Activated T-cell treated with anti-CD3 and anti-CD28 coated beads, Interleukin-2, amount 50 U/mL, for 48 hours (primary cell): ENCODE results near the gene PHF20.
A peak's percentile ranks its signal among the peaks of the same experiment; 100 is the strongest.
"Not testable (repeated sequence)": the region's sequence is repeated elsewhere in the genome, so short reads cannot be mapped to it uniquely, and the experiment has no call there.

ENCODE experiments used
- DNase-seq, 2 experiments: peaks; one replicate each; pipeline ENCODE4 v3.0.0-alpha.2; 2020

The PHF20 gene

DNA sequence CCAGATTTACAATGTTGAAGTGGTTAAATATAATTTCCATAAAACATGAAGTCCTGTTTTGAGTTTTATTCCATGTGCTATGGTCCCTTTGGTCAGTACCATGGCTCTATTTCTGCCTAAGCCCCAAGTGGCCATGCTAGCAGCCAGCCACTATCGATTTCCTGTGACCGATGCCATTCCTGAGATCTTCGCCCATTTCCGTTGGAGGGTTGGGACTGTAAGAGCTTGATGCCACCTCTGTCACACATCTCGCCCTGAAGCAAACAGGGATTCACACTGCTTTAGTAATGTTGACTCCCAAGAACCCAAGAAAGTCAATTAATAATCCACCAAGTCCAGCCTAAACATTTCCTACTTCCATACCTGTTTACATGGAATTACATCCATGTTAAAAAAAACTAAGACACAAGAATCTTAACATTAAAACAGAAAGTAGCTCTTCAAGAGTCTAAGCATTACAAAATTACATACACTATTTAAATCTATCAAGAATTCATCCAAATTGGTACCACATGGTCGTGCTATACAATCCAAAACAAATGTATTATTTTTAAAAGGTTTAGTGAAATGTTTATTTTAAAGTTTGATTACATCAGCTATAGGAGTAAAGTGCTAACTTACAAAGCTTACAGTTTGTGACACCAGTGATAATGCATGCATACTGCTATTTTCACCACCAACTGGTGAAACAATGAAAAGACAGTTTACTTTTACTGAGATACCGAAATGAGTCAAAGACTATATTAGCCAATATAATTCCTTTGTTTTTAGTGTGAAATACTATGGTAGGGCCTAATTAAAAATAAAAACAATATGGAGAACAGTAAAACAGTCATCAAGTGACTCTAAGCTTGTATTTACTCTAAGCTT lies 32.3 kb upstream of the PHF20 start:
- no peak for DNase-seq

DNA sequence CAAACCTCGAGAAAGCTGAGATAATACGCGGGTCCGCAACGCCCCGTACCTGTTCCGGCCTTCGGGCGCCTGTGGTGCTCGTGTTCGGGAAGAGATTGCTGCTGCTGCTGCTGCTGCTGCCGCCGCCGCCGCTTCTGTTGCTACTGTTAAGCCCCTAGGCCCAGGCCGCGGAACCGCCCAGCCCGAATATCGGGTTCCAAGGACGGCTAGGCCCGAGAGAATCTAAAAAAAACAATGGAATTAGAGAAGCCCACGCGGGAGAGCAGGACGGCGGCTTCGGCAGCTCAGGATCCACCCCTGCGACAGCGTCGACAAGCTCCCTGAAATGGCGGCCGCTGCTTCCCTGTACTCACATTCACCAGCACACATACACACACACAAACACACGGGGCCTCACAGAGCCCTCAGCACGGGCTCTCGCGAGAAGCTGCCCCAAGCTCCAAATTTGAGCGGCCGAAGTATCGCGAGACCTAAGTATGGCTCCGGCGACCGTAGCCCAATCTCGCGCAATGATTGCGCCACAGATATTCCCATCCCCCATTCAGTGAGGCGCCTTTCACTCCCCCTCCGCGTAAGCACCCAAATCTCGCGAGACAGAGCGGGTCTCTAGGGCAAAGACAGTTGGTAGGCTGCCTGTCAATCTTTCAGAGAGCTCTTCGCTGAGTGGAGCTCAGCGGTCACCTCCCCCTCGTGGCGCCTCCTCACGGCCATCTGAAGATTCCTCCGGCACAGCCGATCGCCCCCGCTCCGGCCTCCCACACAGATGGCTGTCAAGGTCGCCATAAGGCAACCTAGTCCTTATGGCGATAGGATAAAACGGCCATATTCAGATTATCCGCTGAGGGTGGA lies 29.7 kb upstream of the PHF20 start, which contains the start of gene RBM39:
Gene RBM39, minus strand, starts transcription at position 369 of the 849 bp plus-strand sequence. CDS start 1,386 bp downstream, outside the sequence.
- peak; percentile 98 to 99 for DNase-seq

DNA sequence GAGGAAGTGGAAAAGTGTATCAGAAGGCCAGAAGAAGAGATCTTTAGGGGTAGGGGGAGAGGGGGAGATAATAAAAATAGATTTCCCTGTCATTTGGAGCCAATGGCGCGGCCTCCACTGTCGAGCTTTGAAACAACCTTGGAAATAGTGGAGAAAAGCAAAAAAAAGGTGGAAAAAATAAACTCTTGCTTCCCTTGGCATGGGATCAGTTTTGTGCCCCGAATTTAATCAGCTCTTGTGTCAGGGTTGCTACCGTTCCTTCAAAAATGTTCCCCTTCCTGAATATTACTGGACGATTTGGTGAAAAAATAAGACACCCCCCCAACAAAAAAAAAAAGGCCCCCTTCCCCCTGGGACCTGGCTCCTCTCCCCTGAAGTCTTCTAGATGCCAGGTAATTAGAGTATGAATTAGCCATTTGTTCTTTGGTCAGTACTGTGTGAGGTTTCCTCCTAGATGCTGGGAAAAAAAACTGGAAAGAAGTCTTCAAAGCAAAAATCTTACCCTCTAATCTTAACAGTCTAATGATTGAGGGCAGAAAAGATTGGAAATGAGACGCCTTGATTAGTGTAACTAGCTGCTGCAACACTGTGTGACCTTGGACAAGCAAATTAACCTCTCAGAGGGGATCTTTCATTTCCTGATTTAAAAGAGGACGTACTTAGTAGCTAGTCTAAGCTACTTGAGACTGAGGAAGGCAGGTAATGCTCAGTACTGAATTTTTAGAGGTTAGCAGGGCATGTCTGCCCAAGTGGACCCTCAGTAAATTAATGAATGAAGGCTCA lies 28.9 kb upstream of the PHF20 start:
- no peak for DNase-seq

DNA sequence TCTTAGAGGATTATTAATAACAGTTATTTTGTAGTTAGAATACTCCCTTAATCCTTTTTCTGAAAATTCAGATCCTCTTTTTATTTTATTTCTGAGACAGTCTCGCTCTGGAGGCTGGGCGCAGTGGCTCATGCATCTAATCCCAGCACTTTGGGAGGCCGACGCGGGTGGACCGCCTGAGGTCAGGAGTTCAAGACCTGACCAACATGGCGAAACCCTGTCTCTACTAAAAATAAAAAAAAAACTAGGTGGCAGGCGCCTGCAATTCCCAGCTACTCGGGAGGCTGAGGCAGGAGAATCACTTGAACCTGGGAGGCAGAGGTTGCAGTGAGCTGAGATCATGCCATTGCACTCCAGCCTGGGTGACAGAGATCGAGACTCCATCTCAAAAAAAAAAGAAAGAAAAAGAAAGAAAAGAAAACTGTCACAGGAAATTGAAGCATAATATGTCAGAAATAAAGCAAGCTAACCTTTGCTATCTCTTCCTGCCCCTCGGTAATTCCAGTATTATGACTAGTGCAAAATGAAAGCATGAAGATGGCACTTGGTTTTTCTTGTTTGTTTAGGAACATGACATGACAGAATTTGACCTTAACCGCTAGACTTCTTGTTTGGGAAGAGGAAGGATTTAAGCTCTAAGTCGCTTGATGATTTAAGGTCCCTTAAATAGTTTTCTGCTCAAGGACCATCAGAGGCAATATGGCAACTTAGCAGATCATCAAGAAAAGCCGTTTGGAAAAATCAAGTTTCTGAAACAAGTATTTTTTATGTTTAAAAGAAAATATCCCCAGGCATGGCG lies 27.9 kb upstream of the PHF20 start:
- DNase-seq = peak; percentile 46 to 48

DNA sequence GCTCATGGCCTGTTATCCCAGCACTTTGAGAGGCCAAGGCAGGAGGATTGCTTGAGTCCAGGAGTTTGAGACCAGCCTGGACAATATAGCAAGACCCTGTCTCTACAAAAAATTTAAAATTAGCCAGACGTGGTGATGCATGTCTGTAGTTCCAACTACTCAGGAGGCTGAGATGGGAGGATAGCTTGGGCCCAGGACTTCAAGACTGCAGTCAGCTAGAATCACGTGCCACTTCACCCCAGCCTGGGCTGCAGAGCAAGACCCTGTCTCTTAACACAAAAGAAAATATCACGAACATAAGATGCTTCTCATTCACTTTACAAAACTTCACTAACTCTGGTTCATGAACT lies 27.3 kb upstream of the PHF20 start:
- DNase-seq = peak in 1 of 2 experiments; percentile 23

DNA sequence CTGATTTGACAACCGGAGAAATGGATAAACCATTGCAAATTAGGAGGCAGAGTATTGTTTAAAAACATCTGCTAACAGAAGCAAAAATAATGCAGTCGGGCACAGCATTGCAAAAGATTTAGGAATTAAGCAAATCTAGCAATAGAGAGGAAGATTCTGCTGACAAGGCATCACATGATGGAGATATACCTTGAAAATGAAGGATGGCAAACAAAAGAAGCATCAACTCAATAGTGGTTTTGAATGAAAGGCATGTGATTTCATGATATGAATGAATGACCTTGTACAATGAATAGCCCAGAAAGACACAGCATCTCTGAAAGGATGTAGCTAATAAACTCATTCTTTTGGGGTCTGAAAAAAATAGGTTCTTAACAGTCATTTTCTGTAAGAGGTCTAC lies 21.2 kb upstream of the PHF20 start:
- no peak for DNase-seq

DNA sequence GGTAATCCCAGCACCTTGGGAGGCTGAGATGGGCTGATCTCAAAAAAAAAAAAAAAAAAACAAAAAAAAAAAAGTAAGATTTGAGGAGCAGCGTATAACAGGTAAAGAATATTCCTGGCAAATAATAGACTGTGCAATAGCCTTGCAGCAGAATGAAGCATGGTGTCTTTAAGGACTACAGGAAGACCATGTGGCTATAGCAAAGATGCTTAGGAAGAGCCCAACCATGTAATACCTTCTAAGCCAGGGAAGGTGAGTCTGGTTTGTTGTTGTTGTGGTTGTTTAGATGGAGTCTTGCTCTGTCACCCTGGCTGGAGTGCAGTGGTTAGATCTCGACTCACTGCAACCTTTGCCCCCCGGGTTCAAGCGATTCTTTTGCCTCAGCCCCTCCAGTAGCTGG lies 15.4 kb upstream of the PHF20 start:
- DNase-seq = no peak

DNA sequence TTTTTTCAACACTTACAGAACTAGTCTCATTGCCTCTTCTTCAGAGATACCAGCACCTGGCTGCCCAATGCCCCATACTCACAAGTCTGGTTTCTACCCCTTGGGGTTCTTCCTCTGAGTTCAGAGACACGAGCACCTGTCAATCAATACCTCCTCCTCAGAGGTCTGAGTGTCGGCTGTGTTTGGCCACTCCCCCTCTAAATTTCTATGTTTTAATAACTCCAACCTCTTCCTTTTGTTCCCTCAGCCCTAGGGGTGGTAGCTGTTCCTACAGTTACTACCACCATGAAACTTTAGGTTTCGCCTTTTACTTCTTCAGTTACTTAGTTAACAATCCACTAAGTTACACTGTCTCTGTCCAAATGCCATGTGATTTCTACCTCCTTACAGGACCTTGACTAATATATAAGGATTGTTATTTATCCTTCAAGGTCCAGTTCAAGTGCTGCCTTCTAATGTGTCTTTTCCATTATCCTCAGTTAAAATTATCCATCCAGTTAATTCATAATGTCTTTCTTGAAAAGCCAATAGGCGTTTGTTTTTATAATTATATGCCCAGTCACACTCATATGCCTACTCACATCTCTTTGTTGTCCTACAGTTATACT lies 14.6 kb upstream of the PHF20 start:
- no peak for DNase-seq

DNA sequence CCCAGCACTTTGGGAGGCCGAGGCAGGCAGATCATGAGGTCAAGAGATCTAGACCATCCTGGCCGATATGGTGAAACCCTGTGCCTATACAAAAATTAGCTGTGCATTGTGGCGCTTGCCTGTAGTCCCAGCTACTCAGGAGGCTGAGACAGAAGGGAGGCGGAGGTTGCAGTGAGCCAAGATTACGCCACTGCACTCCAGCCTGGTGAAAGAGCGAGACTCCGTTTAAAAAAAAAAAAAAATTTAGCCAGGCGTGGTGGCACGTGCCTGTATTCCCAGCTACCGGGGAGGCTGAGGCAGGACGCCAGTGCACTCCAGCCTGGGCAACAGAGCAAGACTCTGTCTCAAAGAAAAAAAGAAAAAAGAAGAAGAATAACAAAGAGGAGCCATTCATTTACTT lies 10.3 kb upstream of the PHF20 start:
- DNase-seq = not testable (repeated sequence)

DNA sequence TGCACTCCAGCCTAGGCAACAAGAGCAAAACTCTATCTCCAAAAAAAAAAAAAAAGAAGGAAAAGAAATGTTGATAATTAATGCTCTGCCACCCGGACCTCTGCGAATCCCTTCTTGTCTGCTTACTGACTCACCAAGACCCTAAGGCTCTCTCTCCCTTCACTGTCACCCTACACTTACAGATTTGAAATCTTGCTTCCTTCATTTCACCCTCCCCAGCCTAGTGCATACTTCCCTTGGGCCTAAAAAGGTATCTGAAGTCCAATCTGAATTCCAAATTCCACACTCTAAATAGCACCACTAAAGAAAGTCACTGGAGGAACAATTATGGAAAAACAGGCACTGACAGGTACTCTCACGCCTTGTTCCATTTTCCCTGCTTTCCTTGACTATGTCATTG lies 9.4 kb upstream of the PHF20 start:
- DNase-seq = no peak

DNA sequence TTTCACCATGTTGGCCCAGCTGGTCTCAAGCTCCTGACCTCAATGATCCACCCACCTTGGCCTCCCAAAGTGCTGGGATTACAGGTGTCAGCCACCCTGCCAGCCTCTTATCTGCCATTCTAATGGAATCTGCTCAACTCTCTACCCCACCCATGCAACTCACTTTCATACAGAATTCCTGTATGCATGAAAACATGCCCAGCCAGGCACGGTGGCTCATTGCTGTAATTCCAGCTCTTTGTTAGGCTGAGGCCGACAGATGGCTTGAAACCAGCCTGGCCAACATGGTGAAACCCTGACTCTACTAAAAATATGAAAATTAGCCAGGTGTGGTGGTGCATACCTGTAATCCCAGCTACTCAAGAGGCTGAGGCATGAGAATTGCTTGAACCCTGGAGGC lies 6.9 kb upstream of the PHF20 start:
- DNase-seq = not testable (repeated sequence)

DNA sequence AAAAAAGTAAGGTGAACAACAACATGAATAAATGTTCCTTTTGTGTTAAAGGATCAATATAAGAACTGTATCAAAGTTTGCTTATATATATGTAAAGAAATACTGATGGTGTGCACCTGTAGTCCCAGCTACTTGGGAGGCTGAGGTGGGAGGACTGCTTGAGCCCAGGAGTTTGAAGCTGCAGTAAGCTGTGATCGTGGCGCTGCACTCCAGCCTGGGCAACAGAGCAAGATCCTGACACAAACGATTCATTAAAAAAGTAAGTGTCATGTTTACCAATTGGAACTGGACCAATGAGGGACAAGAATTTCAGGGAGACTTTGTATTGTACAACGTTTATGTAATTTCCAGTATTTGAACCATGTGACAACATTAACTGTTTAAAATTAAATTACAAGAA lies 5.0 kb upstream of the PHF20 start:
- no peak for DNase-seq

DNA sequence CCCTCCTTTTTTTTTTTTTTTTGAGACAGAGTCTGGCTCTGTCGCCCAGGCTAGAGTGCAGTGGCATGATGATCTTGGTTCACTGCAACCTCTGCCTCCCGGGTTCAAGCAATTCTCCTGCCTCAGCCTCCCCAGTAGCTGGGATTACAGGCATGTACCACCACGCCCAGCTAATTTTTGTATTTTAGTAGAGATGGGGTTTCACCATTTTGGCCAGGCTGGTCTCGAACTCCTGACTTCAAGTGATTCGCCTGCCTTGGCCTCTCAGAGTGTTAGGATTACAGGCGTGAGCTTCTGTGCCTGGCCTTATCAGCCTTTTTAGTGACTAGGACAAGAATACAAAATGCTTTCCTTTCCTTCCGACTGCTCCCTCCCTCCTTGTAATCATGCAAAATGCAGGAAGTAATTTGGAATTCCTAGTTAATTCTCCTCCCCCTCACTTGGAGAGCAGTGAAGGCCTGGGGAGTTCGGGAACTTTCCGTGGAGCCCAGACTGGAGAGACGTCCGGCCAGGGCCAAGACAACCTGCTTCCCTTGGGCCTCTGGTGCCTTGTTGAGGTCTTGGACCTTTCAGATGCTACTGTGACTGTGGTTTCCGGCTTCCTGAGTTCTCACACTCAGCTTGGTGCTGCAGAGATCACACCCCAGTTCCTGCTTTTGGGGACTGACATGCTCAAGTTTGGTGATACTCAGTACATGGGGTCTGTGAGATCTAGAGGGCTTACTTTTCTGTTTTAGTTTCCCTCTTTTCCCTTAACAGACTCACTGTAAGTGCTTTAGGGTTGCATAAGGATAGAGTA lies 3.9 kb upstream of the PHF20 start:
- peak; percentile 66 for DNase-seq

DNA sequence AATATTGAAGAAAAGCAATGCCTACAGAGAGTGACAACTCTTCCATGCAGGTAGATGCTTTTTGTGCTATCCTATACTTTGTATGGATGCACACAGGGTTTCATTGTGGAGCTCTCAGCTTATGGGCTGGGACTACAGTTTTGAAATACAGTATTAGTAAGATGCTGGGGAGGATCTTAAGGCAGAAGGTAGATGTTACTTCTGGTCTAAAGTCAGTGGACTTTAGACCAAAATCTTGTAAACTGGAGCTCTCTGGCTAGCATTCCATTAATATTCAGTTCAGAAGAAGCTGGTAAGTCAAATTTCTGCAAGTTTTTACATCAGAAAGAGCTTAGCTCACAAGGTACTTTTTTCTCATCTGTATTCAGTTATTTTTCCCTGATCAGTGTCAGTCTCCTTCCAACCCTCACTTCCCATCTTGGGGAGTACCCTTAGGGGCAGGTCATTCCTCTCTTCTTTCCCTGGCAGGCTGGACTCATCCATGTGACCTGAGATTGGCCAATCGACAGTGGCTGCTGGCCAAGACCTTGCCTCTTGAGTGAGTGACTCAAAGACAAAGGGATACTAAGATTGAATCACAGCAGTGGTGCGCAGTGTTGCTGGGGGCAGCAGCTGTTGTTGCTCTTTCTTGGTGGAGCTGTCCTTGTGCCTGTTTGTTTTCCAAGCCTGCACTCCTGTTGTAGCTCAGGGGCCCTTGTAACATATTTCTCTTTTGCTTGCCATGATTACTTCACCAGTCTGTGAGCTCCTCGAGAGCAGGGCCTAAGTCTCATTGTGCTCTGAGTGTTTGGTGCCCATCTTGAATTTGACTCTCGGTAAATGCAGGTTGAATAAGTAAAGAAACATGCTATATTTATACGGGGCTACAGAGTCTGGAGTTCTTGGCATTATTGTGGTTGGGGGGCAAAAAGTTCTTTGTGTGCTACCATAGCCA lies 2.8 kb upstream of the PHF20 start:
- peak; percentile 66 to 69 for DNase-seq

DNA sequence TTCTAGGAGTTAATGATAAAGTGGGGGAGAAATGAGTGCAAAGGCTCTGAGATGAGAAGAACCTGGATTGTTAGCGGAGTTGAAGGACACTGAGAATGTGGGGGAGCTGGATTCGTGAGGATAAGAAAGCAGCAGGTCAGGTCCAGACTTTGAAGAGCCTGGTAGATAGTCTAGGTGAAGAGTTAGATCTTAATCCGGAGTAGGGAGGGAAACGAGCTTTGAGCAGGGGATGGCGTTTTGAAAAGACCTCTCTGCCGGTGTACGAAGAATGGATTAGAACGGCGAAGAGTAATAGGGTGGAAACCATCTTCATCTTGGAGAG lies 487 bp upstream of the PHF20 start:
- DNase-seq = no peak

DNA sequence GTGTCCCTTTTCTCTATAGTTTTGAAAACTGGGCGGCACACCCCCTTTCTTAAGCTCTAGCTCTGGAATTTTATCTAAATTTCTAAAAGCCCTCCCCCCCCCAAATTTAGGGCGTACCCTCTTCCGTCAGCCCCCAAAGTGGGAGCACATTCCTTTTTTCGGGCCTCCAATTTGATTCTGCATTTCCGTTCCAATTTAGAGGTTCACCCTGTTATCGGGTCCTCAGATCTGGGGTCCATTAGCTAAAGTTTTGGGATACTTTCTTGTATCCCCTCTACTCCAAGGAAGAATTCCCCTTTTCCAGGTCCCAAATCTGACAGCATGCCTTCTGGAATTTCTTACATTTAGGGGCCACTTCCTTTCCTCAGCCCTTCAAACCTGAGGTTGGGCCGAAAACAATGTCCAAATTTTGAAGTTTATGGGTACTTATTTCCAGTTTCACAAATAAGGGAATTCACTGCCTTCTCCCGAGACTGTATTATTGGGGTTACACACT lies 796 bp downstream of the PHF20 start:
- DNase-seq = no peak

DNA sequence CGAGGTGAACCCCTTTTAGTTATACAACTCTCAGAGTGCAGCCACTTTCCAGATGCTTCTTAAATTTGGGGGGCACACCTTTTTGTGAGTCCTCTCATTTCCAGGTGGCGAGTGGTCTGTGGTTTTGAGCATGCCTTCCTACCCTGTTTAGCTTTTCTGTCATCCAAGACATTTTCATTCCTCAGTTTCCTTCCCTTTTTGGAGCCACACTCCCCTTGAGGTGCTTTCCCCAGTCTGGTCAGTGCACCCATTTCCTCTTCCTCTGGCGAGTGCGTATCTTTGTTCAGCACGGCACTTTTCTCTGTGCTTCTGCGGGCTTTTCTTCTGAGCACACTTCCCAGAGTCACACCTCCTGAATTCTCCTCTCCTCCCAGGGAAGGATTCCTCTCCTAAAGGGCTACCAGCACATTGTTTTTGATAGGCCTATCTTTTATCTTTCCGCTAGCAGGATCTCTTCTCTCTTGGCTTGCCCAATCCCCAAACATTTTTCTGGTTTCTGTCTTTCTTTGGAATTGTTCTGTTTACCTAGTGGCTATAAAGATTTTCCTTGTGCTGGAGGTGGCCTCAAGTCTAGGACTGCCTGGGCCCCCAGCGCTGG lies 1.4 kb downstream of the PHF20 start:
- DNase-seq = peak; percentile 46 to 55

DNA sequence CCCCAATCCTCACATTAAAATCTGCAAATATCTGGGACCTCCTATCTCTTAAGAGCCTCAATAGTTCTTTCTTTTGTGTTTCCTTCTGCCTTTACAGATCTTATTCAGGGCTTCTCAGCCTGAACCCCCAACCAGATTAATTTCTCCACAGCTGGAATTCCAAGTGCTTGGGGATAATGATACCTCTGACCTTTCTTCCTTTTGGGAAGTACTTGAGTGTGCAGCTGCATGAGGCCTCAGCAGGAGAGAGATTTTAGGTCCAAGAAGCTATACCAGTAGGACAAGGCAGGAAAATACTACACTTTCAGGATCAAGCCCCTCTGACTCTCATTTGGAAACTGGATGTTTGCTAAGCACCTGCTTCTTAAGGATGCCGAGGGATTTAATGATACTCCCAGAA lies 2.6 kb downstream of the PHF20 start:
- no peak for DNase-seq

DNA sequence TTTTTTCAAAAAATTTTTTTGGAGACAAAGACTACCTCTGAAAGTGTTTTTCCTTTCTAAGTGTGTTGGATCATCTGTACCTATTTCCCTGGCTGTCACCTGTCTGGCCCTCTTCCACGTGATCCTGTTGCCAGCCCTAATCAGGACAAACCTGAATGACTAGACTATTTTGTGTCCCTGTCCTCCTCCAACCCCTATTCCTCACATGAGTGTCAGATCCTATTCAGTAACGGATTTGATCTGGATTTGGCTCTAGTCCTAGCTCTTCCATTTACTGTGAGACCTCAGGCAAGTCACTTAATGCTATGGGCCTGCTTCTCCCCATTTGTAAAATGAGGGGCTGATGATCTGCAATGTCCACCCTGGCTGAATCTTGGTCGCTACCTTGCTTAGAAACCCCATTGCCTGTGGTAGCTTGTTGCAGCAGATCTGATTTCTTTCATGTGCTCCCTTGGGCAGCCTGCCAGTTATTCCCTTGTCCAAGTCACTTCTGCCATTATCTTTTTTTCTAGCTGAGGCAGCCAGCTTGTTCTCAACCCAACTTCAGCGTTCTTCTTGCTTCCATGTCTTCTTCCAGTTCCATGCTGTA lies 4.8 kb downstream of the PHF20 start:
- no peak for DNase-seq
